Measurements from ENCODE around the gene FZD10. TPM values are rescaled to one million over a fixed set of nuclear protein-coding genes. Genes with fewer than 3 reads are reported as not detected.

Gene FZD10
- total and polyA plus RNA-seq, 2 of the 8 experiments (the other 6 are each of a cell fraction or from before 2014, with no cell fraction given), result 0.11 to 0.60 TPM

DNA sequence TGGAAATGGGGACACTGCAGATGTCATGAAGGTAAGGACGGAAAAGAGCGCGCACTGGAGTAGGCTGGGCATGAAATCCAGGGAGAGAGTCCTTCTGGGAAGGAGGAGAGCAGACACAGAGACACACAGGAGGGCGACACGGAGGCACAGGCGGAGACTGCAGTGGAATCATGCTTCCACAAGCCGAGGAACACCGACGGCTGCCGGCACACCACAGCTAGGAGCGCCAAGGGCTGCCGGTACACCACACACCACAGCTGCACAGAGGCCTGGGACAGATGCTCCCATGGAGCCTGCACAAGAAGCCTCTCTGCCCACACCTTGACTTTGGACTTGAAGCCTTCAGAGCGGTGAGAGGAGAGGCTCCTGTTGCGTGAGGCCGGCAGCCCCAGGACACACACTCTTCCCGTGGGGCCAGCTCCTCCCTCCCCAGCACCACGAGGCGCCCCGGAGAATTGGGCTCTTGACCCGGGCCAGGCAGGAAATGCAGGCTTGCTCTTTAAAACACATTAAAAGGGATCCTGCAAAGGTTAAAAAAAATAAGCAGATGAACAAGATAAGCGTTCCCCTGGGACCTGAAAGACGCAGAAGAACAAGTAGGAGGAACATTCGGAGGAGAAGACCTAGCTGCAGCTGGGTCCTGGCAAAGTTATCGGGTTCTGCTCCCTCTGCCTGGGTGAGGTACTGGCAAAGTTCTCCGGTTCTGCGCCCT is 28.3 kb upstream of the FZD10 start:
- H4K5ac ChIP-seq (ENCODE audit: insufficient read length, low read depth, low read length), result no peak overlapping the region
- H4K91ac ChIP-seq (replicated peaks; ENCODE audit: insufficient read length, low read length), result no peak overlapping the region
- peaks cover 0 to 44% (median 30%) of the 10 kb centered on the region in 4 experiments; a peak in 6 of 7 replicates for H3K27me3 ChIP-seq (replicated peaks in 1 of 4; ENCODE audit: control insufficient read depth in 3 of 4, extremely low read depth in 1 of 4, insufficient read depth in 3 of 4, low read length in 3 of 4)
- H2BK120ac ChIP-seq (replicated peaks; ENCODE audit: low read depth, low read length), result no peak overlapping the region
- H3K9ac ChIP-seq (replicated peaks in 1 of 4; ENCODE audit: extremely low read depth in 1 of 4, low read depth in 3 of 4, low read length in 3 of 4), result no peak overlapping the region
- H2BK5ac ChIP-seq (ENCODE audit: low read depth, low read length), result no peak overlapping the region
- peaks cover 0 to 9% of the 10 kb centered on the region in 2 experiments for H4K20me1 ChIP-seq (replicated peaks in 1 of 2; ENCODE audit: control insufficient read depth in 1 of 2, insufficient read depth in 2 of 2, low read length in 2 of 2)
- FAIRE-seq, result no peak
- ChIA-PET CTCF (ENCODE audit: partially characterized antibody) (interaction anchor here (0.8 to 1.0 kb wide), 2 partner anchors 64 to 203 kb away, joined by 3 to 4 read pairs; no protein-coding TSS in a partner anchor), POLR2A (ENCODE audit: partially characterized antibody) (no interaction called here)
- H2BK20ac ChIP-seq (ENCODE audit: low read length), result no peak overlapping the region
- no peak overlapping the region for H3K23ac ChIP-seq (ENCODE audit: insufficient read length)
- DNase-seq (ENCODE audit: low read depth in 1 of 2, low spot score in 2 of 2), result no peak
- no peak overlapping the region for H3K14ac ChIP-seq (ENCODE audit: insufficient read length)
- H3K23me2 ChIP-seq (ENCODE audit: low read depth, low read length), result 0 out of 2 replicates have a peak, but pooled peaks cover 5% of the 10 kb centered on the region
- no peak overlapping the region for H2AFZ ChIP-seq (ENCODE audit: low read length)
- peaks cover 0 to 12% (median 9%) of the 10 kb centered on the region in 4 experiments; a peak in 6 of 7 replicates for H3K4me1 ChIP-seq (replicated peaks in 1 of 4; ENCODE audit: control insufficient read depth in 3 of 4, insufficient read depth in 4 of 4, low read length in 3 of 4)
- H3K9me3 ChIP-seq (ENCODE audit: insufficient read depth in 2 of 2, low read depth in 1 of 2, low read length in 1 of 2), result peaks cover 0 to 3% of the 10 kb centered on the region in 2 experiments; a peak in 2 of 4 replicates
- 84% methylated on average over 26 of the region's 26 CpGs; no CpG with 5 or more reads in 1 of the 2 experiments for WGBS, 2 experiments (ENCODE audit: extremely low coverage in 1 of 2, insufficient coverage in 1 of 2, insufficient read length in 1 of 2, insufficient replicate concordance in 2 of 2, low coverage in 1 of 2, low lambda C conversion rate in 2 of 2, missing lambda C conversion rate in 1 of 2)
- H3K79me1 ChIP-seq (ENCODE audit: low read depth, low read length), result no peaks in the 10 kb centered on the region
- H3K4ac ChIP-seq (replicated peaks; ENCODE audit: insufficient read length, low read depth, low read length), result no peak overlapping the region
- H3K18ac ChIP-seq (ENCODE audit: extremely low read depth, low read length), result no peak overlapping the region
- H2BK12ac ChIP-seq (ENCODE audit: low read depth, low read length), result no peak overlapping the region
- no peak overlapping the region for H2AK5ac ChIP-seq (ENCODE audit: low read depth, low read length)
- H2BK15ac ChIP-seq (ENCODE audit: low read length), result peak overlapping the region; percentile 46; the same call in 1 of the 2 replicates
- no peak overlapping the region for H3K4me2 ChIP-seq (ENCODE audit: insufficient read depth in 1 of 2, low read depth in 2 of 2, low read length in 2 of 2)
- H3K4me3 ChIP-seq (ENCODE audit: extremely low read depth in 1 of 4, insufficient read depth in 2 of 4, low read depth in 3 of 4, low read length in 4 of 4), result no peak overlapping the region
- H3K36me3 ChIP-seq (ENCODE audit: control insufficient read depth in 2 of 4, insufficient read depth in 4 of 4, low read length in 3 of 4), result no peaks in the 10 kb centered on the region; a peak in 1 of 8 replicates
- 0 out of 4 replicates have a peak, but pooled peaks cover 0 to 2% of the 10 kb centered on the region in 2 experiments for H3K79me2 ChIP-seq (ENCODE audit: control insufficient read depth in 1 of 2, insufficient read depth in 2 of 2, low read length in 2 of 2)
- H3K56ac ChIP-seq (replicated peaks; ENCODE audit: insufficient read length, low read depth, low read length), result no peak overlapping the region
- no peak overlapping the region for H4K8ac ChIP-seq (ENCODE audit: extremely low read depth, insufficient read depth, low read length)
- no peak overlapping the region for H3K27ac ChIP-seq (ENCODE audit: low read depth, low read length)
- TF ChIP-seq BACH1 (IDR thresholded peaks at IDR 0.05; ENCODE audit: low read length) (no peak), JUND (IDR thresholded peaks at IDR 0.05; ENCODE audit: low read length) (no peak), HDAC6 (IDR thresholded peaks at IDR 0.05; ENCODE audit: low read depth, low read length) (no peak), ASH2L (IDR thresholded peaks at IDR 0.05; ENCODE audit: low read length) (no peak), NRF1 (IDR thresholded peaks at IDR 0.05; ENCODE audit: low read depth, low read length) (no peak), EGR1 (IDR thresholded peaks at IDR 0.05; ENCODE audit: borderline replicate concordance, low read depth, low read length) (no peak), RXRA (IDR thresholded peaks at IDR 0.05; ENCODE audit: insufficient read depth, low read depth, low read length) (no peak), CTBP2 (IDR thresholded peaks at IDR 0.05; ENCODE audit: borderline replicate concordance, insufficient read depth, insufficient read length, low read length) (no peak), TEAD4 (IDR thresholded peaks at IDR 0.05; ENCODE audit: low read depth, low read length) (no peak), CHD1 (IDR thresholded peaks at IDR 0.05; ENCODE audit: low read depth, low read length) (no peak), POLR2A (IDR thresholded peaks at IDR 0.05; ENCODE audit: control extremely low read depth in 1 of 2, low read depth in 2 of 2, low read length in 2 of 2) (no peak), TAF1 (IDR thresholded peaks at IDR 0.05; ENCODE audit: low read depth, low read length) (no peak)
- TF ChIP-seq, protein P1, sequence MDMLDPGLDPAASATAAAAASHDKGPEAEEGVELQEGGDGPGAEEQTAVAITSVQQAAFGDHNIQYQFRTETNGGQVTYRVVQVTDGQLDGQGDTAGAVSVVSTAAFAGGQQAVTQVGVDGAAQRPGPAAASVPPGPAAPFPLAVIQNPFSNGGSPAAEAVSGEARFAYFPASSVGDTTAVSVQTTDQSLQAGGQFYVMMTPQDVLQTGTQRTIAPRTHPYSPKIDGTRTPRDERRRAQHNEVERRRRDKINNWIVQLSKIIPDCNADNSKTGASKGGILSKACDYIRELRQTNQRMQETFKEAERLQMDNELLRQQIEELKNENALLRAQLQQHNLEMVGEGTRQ (IDR thresholded peaks at IDR 0.05; ENCODE audit: low read length), result no peak
